Stimulated activated CD8-positive, alpha-beta memory T cell treated with anti-CD3 and anti-CD28 coated beads, Interleukin-15, amount 100 ng/mL, for 48 hours (primary cell): ENCODE data around the gene ZNF862.

Experiments used
- DNase-seq, 2 donors: peaks; one replicate each; pipeline ENCODE4 v3.0.0-alpha.2; 2020; ENCODE audit warnings: low read depth in 2 of 2

Gene ZNF862

DNA sequence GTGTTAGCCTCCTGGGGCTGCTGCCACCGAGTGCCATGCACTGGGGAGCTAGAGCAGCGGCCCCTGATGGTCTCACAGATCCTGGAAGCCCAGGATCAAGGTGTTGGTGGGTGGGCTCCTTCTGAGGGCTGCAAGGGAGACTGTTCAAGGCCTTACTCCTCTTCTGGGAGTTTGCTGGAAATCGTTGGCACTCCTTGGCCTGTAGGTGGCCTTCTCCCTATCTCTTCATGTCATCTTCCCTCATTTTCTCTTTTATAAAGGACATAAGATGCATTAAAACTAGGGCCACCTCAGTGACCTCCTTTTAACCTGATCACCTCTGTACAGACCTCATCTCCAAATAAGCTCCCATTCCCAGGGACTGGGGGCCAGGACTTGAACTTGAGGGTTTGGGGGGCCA lies 27.0 kb upstream of the ZNF862 start:
- no peak for DNase-seq

DNA sequence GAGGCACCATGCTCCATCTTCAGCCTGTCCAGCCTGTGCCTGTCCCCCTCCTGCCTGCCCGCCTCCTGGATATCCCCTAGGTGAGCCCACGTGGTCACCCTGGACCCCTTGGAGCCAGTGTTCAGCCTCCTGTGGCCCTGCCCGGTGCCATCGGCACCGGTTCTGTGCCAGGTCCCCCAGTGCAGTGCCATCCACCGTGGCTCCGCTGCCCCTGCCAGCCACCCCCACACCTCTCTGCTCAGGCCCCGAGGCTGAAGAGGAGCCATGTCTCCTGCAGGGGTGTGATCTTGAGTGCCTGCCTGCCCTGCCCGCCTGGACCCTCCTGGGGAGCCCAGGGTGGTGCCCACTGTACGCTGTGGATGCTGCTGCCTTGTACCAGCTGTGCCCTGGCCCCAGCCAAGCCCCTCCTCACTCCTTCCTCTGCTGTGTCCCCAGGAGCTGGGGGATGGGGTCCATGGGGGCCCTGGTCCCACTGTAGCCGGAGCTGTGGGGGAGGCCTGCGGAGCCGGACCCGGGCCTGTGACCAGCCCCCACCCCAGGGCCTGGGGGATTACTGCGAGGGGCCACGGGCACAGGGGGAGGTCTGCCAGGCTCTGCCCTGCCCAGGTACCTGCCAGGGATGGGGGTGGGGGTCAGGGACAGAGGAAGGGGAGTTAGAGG lies 26.2 kb upstream of the ZNF862 start:
- no peak for DNase-seq

DNA sequence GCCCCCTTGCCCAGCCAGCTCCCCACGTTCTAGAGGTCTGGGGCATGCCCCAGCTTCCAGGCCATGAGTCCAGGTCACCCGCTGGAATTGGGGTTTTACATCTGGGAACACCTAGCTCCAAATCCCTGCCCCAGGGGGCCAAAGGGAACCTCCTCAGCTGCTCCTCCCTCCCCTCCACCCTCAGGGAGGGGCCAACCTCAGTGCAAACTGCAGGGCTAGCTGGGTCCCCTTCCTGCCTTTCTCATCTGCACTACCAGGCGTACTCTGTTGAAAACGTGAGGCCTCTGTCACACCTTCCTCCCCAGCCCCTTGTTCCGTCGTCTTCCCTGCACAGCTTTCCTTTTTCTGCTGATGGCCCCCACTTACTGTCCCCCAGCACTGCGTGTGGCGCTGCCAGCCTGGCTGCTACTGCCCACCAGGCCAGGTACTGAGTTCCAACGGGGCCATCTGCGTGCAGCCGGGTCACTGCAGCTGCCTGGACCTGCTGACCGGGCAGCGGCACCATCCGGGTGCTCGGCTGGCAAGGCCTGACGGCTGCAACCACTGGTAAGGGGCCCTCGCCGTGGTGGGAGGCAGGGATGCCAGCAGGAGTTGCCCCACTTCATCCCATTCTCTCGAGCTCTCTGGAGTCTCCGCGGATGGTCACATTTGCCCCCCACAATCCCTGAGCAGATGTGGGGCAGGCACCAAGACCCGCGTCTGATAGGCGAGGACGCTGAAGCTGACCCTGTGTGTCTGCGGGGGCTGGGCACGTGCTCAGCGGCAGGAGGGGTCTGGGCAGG lies 24.7 kb upstream of the ZNF862 start:
- no peak for DNase-seq

DNA sequence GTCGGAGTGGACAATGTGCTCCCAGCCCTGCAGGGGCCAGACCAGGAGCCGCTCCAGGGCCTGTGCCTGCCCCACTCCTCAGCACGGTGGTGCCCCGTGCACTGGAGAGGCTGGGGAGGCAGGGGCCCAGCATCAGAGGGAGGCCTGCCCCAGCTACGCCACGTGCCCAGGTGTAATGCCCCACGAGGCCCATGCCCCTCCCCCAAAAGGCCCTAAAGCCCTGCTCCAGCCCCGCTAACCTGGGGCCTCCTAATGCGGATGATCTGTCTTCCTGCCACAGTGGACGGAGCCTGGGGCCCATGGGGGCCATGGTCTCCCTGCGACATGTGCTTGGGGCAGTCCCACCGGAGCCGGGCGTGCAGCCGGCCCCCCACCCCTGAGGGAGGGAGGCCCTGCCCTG lies 23.7 kb upstream of the ZNF862 start:
- DNase-seq = no peak

DNA sequence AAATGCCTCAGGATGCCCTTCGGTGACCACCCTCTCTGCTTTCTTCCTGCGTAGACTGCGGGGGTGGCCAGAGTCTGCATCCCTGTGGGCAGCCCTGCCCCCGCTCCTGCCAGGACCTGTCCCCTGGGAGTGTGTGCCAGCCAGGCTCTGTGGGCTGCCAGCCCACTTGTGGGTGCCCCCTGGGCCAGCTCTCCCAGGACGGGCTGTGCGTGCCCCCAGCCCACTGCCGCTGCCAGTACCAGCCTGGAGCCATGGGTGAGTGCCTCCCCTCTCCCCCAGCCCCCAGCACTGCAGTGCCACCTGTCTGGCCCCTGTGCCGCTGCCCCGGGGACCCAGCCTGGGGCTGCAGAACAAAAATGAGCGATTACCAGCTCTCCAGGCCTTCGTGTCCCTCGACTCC lies 23.1 kb upstream of the ZNF862 start:
- no peak for DNase-seq

DNA sequence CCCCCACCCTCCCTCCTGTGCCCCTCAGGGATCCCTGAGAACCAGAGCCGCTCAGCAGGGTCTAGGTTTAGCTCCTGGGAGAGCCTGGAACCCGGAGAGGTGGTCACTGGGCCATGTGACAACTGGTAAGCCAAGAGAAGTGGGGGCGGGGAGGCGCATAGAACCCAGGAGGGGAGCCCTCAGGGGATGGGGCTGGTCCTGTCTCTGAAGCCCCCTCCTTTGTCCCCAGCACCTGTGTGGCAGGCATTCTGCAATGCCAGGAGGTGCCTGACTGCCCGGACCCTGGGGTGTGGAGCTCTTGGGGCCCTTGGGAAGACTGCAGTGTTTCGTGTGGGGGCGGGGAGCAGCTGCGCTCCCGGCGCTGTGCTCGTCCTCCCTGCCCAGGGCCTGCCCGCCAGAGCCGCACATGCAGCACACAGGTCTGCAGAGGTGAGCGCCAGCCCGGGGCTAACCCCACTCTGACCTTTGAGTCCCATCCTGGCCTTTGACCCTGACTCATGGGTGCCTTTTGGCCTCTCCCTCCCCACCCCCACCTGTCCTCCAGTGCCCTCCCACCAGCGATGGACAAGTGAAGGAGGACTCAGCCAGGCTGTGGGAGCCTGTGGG lies 22.4 kb upstream of the ZNF862 start:
- no peak for DNase-seq

DNA sequence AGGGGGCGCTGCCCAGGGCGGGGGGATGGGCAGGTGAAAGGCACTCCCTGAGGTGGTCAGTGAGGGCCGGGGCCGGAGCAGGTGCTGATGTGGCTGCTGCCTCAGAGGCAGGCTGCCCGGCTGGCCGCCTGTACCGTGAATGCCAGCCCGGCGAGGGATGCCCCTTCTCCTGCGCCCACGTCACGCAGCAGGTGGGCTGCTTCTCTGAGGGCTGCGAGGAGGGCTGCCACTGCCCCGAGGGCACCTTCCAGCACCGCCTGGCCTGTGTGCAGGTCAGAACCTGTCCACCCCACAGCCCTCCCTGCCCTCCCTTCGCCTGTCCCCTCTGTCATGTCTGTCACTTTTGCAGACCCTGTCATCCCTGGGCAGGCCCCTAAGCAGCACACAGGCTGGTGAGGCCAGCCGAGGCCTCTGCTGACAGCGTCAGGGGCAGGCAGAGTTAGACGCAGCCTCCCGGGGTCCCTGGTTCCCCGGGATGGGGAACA lies 21.9 kb upstream of the ZNF862 start:
- DNase-seq = no peak

DNA sequence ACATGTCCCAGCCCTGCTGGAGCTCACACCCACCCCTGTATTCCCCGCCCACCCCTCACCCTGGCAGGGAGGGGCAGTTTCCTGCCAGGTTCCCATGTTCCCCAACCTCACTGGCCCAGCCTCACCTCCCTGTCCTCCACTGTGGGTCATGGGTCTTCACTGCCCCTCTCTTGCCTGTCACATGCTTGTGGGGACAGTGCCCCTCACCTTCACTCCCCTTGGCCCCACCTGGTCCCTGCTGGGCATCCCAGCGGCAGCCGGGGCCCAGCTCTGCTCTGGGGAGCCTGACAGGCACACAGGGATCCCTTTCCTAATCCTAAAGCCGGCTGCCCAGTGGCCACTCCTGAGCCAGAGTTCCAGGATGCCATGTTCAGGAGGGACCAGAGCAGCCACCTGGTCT lies 21.4 kb upstream of the ZNF862 start:
- DNase-seq = no peak

DNA sequence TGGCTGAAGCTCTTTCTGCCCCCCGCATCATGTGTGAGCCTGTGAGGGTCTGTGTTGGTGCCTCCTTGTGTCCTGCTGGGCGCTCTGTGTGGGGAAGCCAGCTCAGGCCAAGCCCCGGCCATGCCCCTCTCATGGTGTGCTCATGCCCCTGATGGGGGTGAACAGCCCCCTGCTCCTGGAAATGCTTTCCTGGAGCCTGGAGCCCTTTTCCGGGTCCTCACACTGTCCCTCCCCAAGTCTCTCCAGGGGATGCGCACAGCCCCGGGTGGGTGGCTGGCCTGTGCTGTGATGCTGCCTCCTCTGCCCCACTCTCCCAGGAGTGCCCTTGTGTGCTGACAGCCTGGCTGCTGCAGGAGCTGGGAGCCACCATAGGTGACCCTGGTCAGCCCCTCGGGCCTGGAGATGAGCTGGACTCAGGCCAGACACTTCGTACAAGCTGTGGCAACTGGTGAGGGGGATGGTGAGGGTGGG lies 20.8 kb upstream of the ZNF862 start:
- DNase-seq = no peak

DNA sequence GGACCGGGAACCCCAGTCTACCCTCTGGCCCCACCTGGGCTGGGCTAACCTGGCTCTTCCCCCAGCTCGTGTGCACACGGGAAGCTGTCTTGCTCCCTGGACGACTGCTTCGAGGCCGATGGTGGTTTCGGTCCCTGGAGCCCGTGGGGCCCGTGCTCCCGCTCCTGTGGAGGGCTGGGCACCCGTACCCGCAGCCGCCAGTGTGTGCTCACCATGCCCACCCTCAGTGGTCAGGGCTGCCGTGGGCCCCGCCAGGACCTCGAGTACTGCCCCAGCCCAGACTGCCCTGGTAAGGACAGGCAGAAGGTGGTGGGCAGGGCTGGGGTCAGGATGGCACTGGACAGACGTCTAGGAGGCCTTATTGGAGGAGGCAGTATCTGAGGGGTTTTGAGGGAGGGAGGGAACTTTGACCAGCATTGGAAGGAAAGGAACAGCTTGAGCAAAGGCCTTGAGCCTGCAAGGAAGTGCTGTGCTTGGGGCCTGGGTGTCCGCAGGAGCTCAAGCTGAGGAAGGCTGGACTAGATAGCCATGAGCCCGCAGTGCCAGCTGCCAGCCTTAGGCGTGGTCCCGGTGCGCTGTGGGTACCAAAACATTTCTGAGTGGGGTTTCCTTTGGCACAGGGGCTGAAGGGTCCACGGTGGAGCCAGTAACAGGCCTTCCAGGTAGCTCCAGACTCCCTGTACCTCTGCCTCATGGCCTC lies 20.2 kb upstream of the ZNF862 start:
- DNase-seq = no peak

DNA sequence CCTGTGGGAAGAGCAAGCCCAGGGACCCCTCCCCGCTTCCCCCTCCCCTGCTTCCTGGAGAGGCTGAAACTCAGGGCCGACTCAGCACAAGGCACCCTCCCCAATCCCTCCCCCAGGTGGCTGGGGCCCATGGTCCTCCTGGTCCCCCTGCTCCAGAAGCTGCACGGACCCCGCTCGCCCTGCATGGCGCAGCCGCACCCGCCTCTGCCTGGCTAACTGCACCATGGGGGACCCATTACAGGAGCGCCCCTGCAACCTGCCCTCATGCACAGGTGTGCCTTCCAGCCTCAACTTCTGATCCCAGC lies 19.7 kb upstream of the ZNF862 start:
- no peak for DNase-seq

DNA sequence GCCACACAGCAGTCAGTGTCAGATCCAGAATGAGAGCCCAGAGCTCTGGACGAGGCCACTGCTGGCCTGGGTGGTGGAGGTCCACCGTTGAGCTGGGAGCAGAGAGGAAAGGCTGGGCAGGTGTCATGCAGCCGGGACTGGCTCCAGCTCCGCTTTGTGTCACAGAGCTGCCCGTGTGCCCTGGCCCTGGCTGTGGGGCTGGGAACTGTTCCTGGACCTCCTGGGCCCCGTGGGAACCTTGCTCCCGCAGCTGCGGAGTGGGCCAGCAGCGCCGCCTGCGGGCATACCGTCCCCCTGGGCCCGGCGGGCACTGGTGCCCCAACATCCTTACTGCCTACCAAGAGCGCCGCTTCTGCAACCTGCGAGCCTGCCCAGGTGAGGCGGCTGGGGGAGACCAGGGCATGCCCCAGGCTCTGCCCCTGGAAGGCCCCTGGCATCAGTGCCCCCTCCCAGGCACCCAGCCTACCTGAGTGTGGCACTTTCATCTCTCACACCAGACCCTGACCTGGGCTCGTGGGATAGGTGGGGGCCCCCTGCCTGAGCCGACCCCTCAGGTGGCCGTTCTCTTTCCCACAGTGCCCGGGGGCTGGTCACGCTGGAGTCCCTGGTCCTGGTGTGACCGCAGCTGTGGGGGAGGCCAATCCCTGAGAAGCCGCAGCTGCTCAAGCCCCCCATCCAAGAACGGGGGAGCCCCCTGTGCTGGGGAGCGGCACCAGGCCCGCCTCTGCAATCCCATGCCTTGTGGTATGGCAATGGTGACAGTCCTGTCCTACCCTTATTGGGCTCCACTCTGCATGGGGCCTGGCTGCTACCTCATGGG lies 18.8 kb upstream of the ZNF862 start:
- no peak for DNase-seq

DNA sequence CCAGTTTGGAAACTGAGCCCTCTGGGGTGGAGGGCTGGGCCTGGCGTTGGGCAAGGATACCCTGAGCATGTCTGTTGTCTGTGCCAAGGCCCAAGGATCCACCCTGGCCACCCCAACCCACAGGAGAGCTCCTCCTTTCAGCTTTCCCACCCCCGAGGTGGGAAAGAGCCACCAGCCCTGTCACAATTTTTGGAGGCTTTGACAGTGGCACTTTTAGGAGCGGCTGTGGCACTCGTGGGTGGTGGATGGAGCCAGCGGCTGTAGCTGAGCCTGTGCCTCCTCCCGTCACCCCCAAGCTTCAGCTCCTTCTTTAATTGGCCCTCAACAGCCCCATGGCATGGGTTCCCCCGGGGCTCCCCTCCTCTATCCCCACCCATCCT lies 18.2 kb upstream of the ZNF862 start:
- no peak for DNase-seq

DNA sequence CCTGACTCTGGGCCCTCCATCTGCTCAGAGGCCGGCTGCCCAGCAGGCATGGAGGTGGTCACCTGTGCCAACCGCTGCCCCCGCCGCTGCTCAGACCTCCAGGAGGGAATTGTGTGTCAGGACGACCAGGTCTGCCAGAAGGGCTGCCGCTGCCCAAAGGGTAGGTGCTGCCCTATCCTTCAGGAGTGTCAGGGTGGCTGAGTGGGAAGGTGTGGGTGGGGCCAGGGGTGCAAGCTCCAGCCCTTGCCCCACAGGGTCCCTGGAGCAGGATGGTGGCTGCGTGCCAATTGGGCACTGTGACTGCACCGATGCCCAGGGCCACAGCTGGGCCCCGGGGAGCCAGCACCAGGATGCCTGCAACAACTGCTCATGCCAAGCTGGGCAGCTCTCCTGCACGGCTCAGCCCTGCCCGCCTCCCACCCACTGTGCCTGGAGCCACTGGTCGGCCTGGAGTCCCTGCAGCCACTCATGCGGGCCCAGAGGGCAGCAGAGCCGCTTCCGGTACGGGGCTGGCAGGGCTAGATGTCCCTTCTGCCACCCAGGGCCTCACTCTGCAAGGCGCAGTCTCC lies 17.5 kb upstream of the ZNF862 start:
- DNase-seq = no peak

DNA sequence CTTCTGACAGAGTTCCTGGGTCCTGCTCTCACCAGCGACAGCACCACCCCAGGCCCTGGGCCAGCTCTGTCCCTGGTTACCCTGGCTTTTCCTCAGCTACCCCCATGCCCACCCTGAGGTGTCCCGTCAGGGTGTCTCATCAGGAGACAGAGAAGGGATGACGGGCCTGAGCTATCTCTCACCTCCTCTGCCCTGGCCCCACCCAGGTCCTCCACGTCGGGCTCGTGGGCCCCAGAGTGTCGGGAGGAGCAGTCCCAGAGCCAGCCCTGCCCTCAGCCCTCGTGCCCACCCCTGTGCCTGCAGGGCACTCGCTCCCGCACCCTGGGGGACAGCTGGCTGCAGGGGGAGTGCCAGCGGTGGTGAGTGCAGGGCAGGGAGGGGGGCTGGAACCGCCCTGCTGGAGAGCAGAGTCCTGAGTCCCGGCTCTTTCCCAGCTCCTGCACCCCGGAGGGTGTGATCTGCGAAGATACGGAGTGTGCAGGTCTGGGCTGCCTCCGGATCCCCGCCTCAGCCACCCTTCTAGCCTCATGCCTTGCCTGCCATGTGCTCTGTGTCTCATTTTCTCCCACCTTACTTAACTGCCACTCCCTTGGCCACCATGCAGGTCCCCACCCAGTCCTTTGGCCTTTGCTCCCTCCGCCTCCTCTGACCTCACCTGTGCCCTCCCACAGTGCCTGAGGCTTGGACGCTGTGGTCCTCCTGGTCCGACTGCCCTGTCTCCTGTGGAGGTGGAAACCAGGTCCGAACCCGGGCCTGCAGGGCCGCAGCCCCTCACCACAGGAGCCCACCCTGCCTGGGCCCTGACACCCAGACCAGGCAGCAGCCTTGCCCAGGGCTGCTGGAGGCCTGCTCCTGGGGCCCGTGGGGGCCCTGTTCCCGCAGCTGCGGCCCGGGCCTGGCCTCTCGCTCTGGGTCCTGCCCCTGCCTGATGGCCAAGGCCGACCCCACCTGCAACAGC lies 16.7 kb upstream of the ZNF862 start:
- no peak for DNase-seq

DNA sequence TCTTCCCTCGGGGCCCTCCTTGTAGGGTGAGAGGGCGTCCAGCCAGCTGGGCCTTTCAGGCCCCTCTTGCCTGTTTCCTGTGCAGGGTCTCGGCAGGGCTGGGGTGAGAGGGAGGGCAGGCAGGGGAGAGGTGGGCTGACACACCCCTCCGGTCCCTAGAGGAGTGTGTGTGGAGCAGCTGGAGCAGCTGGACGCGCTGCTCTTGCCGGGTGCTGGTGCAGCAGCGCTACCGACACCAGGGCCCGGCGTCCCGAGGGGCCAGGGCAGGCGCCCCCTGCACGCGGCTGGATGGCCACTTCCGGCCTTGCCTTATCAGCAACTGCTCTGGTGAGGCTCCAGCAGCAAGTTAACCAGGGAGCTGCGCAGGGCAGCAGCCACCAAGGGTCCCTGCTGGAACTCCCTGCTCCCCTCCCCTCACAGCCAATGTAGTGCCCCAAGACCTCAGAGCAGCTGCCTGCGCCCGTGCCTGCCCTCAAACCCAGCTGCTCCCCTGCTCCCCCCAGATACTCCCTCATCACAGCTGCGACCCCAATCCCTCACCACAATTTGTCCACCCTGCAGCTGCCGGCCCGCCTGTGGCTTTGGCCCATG lies 15.7 kb upstream of the ZNF862 start:
- DNase-seq = no peak

DNA sequence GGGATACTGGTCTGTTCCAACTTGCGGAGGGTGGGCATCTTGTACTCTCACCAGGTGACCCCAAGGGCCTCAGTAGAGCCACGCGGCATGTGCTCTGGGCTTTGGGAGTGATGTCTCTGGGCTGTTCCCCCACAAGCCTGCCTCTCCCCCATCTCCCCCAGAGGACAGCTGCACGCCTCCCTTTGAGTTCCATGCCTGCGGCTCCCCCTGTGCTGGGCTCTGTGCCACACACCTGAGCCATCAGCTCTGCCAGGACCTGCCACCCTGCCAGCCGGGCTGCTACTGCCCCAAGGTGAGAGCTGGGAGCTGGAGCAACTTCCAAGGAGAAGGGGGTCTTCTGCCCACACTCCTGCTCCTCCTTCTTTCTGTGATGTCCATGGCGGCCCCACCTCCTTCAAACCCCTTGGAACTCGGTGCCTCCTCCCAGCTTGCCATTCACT lies 15.0 kb upstream of the ZNF862 start:
- no peak for DNase-seq

DNA sequence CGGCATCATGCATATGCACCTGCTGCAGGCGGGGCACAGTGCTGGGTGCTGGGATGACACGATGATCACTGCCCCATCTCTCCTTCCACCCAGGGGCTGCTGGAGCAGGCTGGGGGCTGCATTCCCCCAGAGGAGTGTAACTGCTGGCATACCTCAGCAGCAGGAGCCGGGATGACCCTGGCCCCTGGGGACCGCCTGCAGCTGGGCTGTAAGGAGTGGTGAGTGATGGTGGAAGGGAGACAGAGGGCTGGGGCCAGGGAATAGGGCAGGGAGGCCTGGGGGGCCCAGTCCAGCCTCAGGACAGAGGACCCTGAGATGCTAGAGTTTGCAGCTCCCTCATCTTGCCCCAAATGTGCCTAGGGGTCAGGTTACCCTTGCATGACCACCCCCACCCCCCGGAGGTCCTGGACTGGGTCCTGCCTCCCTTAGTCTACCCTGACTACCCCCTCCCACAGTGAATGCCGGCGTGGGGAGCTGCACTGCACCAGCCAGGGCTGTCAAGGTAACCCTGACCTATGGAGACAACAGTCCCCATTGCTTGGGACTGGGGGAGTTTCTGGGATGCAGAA lies 14.5 kb upstream of the ZNF862 start:
- no peak for DNase-seq

DNA sequence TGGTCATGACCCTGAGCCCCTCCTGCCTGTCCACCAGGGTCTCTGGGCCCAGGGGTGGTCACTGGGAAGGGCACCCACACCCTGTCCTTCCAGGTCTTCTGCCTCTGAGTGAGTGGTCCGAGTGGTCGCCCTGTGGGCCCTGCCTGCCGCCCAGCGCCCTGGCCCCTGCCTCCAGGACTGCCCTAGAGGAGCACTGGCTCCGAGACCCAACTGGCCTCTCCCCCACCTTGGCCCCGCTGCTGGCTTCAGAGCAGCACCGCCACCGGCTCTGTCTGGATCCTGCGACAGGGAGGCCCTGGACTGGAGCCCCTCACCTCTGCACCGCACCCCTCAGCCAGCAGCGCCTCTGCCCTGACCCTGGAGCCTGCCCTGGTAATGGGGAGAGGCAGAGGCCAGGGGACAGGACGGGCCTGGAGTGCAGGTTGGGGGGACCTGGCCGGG lies 13.9 kb upstream of the ZNF862 start:
- DNase-seq = no peak
